ENCODE data around the gene DOK3.

- no peak for TF ChIP-seq CTCF (conservative IDR thresholded peaks at IDR 0.05; ENCODE audit: low read length)
- TF ChIP-seq EZH2phosphoT487 (IDR thresholded peaks at IDR 0.05; ENCODE audit: borderline replicate concordance), result no peak
Measured at GRCh38 chr5:177459819-177460628, 49.6 kb downstream of the DOK3 start.
